Psoas muscle (tissue), 8 donors: ENCODE results near the gene TMED10. TPM values are rescaled to one million over a fixed set of nuclear protein-coding genes. Genes with fewer than 3 reads are reported as not detected.

Source experiments
- ATAC-seq, 4 donors: fragments of 200-7000 bp; cut with Tn5 transposase; one replicate each; pipeline ENCODE4 v1.9.1; 2020; ENCODE audit warnings: moderate library complexity in 3 of 4, mild to moderate bottlenecking in 2 of 4
- DNase-seq, 2 donors: peaks; one replicate each; pipeline ENCODE4 v3.0.0-alpha.2; 2020
- H3K27ac ChIP-seq: fragments of 200-600 bp; one replicate; pipeline ENCODE4 v1.8.0; 2022
- H3K27me3 ChIP-seq, 3 donors: fragments of 200-600 bp in 1 of 3; one replicate each; pipeline versions ENCODE4 v1.6.1 to v1.8.0; 2013 to 2022; ENCODE audit warnings: low read length in 2 of 3, mild to moderate bottlenecking in 2 of 3, moderate library complexity in 1 of 3; ENCODE audit not compliant: insufficient read depth in 3 of 3
- H3K36me3 ChIP-seq, 2 donors: fragments of 200-600 bp in 1 of 2; one replicate each; pipeline versions ENCODE4 v1.6.1 to v1.8.0; 2013 to 2022; ENCODE audit warnings: low read depth in 1 of 2, mild to moderate bottlenecking in 1 of 2, moderate library complexity in 1 of 2; ENCODE audit not compliant: insufficient read depth in 1 of 2
- H3K4me1 ChIP-seq: fragments of 200-600 bp; one replicate; pipeline ENCODE4 v1.8.0; 2022
- H3K4me3 ChIP-seq: fragments of 200-600 bp; one replicate; pipeline ENCODE4 v1.8.0; 2022; ENCODE audit warnings: mild to moderate bottlenecking
- H3K9me3 ChIP-seq: fragments of 200-600 bp; one replicate; pipeline ENCODE4 v1.8.0; 2022
- WGBS, 3 donors: extraction: QIAGEN DNeasy Blood & Tissue Kit; methylation state at CpG; one replicate each; pipeline versions ENCODE4 v1.1.6 to v1.1.7; 2013; 5-methylcytosine and 5-hydroxymethylcytosine counted together
- intact Hi-C, 2 donors: fragments of 100-400 bp; cut with DNase I; formaldehyde crosslinking; loops; one replicate each; pipeline versions ENCODE4 v1.11.0 to v1.14.2; 2022
- polyA plus RNA-seq, 3 donors: library from polyadenylated mRNA; stranded (reverse); fragments of 200-250 nt; gene quantifications; one replicate each; pipeline ENCODE4 v1.2.3, GENCODE V29; 2013
- total RNA-seq, 4 donors: library from RNA; stranded (reverse); fragmentation: NEBNext Ultra II Directional in 2 of 4; extraction: Animal tissue kit (Norgen Biotek cat#: 25700) in 2 of 4; gene quantifications; one replicate each; pipeline versions ENCODE4 v1.2.1 to v1.2.4, GENCODE V29; 2021 to 2023
- TF ChIP-seq, protein P1 (sequence below): fragments of 200-600 bp; IDR thresholded peaks from one replicate; pipeline ENCODE4 v1.8.0; 2022; ENCODE audit warnings: antibody characterized with exemption
- donor health status: healthy with polysubstance abuse.
- donor health status: DM: no; HTN: no; CAD: no; lungs with moderate emphysema.
- donor health status: Bipolar disorder and iron deficiency.
- donor health status: healthy.
- donor health status: DM: yes; HTN: yes; CAD: no.
- donor health status: DM: no; HTN: no; CAD: no.
- donor health status: DM: no; HTN: no; CAD: no.
- donor health status: DM: yes; HTN: yes; CAD: no.

TMED10 gene
- total and polyA plus RNA-seq, 7 donors: 88.2 to 255 (median 146) TPM

- intact Hi-C loops: no loop called here
- TF ChIP-seq, protein P1, sequence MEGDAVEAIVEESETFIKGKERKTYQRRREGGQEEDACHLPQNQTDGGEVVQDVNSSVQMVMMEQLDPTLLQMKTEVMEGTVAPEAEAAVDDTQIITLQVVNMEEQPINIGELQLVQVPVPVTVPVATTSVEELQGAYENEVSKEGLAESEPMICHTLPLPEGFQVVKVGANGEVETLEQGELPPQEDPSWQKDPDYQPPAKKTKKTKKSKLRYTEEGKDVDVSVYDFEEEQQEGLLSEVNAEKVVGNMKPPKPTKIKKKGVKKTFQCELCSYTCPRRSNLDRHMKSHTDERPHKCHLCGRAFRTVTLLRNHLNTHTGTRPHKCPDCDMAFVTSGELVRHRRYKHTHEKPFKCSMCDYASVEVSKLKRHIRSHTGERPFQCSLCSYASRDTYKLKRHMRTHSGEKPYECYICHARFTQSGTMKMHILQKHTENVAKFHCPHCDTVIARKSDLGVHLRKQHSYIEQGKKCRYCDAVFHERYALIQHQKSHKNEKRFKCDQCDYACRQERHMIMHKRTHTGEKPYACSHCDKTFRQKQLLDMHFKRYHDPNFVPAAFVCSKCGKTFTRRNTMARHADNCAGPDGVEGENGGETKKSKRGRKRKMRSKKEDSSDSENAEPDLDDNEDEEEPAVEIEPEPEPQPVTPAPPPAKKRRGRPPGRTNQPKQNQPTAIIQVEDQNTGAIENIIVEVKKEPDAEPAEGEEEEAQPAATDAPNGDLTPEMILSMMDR: no peak
- Histone ChIP-seq H3K27ac (peak overlapping the region; percentile 3), H3K27me3 (no peaks in the 10 kb centered on the region), H3K36me3 (no peaks in the 10 kb centered on the region), H3K4me3 (no peak overlapping the region), H3K9me3 (no peaks in the 10 kb centered on the region), H3K4me1 (peaks cover 13% of the 10 kb centered on the region)
- 22 to 30% (median 23%) methylated on average over 11 of the region's 11 CpGs for WGBS, 3 donors
- DNase-seq (peak; percentile 26 to 69), ATAC-seq (peak; percentile 57 to 81 (median 72))
Observed at GRCh38 chr14:75198291-75198933, 22.0 kb upstream of the TMED10 start.

DNA sequence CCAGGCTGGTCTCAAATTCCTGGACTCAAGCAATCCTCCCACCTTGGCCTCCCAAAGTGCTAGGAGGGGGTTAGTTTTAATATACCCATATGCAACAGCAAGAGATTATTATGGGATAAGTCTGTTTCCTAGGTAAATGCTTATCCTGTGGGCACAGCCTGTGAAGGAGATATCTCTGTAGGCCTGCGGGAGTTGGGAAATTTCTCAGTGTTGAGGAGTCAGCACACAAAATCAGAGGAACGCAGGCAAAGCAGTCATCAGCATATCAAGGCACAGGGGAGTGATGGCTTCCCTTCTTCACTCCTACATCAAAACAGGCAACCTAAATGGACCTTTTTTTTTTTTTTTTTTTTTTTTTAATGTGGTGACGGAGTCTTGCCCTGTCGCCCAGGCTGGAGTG, 20.9 kb upstream of the TMED10 start:
- Histone ChIP-seq H3K9me3 (no peaks in the 10 kb centered on the region), H3K27me3 (no peaks in the 10 kb centered on the region), H3K27ac (no peak overlapping the region), H3K36me3 (no peaks in the 10 kb centered on the region), H3K4me1 (peaks cover 13% of the 10 kb centered on the region), H3K4me3 (no peak overlapping the region)
- intact Hi-C loops: no loop called here
- no peak for DNase-seq
- 99 to 100% (median 99%) methylated on average over 4 of the region's 4 CpGs for WGBS, 3 donors
- no peak for ATAC-seq
- TF ChIP-seq, protein P1: no peak

- WGBS, 3 donors: 85 to 93% (median 85%) methylated on average over 4 of the region's 4 CpGs
- peak in 1 of 4 donors; percentile 19 for ATAC-seq
Observed at GRCh38 chr14:75196468-75196867, 20.1 kb upstream of the TMED10 start.

GRCh38 chr14:75196064-75196463, 19.7 kb upstream of the TMED10 start:
- no peaks in the 10 kb centered on the region for H3K36me3 ChIP-seq
- no peaks in the 10 kb centered on the region for H3K9me3 ChIP-seq
- no peak overlapping the region for H3K27ac ChIP-seq
- ATAC-seq (no peak), DNase-seq (no peak)
- H3K4me3 ChIP-seq: no peak overlapping the region
- intact Hi-C loops: no loop called here
- peaks cover 13% of the 10 kb centered on the region for H3K4me1 ChIP-seq
- TF ChIP-seq, protein P1: no peak
- WGBS, 3 donors: 93 to 100% (median 98%) methylated on average over 3 of the region's 3 CpGs
- H3K27me3 ChIP-seq: no peaks in the 10 kb centered on the region

More at GRCh38 chr14:75196468-75196867, 20.1 kb upstream of the TMED10 start:
- H3K4me3 ChIP-seq: no peak overlapping the region
- no peaks in the 10 kb centered on the region for H3K9me3 ChIP-seq
- no peak overlapping the region for H3K27ac ChIP-seq
- TF ChIP-seq, protein P1: no peak
- no peaks in the 10 kb centered on the region for H3K27me3 ChIP-seq
- intact Hi-C loops: no loop called here
- no peaks in the 10 kb centered on the region for H3K36me3 ChIP-seq
- peaks cover 13% of the 10 kb centered on the region for H3K4me1 ChIP-seq
- no peak for DNase-seq

DNA sequence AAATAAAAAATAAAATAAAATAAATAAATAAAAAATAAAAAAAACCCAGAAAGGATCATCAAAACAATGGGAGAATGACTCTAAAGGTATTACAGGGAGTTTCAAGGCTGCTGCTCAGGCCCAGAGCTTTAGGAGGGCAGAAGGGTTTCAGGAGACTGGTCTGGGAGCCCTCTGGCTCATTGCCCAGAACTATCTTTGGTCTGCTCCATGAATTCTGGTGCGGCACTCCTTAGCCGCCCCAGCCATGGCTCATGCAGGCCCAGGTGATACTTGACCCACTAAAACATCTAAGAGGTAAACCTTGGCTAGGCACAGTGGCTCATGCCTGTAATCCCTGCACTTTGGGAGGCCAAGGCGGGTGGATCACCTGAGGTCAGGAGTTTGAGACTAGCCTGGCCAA, 14.7 kb upstream of the TMED10 start:
- peak in 2 of 4 donors; percentile 55 to 66 for ATAC-seq
- no peak for DNase-seq
- intact Hi-C loops: no loop called here
- H3K4me1 ChIP-seq: no peaks in the 10 kb centered on the region
- H3K27ac ChIP-seq: no peak overlapping the region
- no peak overlapping the region for H3K4me3 ChIP-seq
- WGBS, 3 donors: 60 to 68% (median 64%) methylated on average over 3 of the region's 3 CpGs
- H3K9me3 ChIP-seq: no peaks in the 10 kb centered on the region
- TF ChIP-seq, protein P1: no peak
- no peaks in the 10 kb centered on the region for H3K27me3 ChIP-seq
- no peaks in the 10 kb centered on the region for H3K36me3 ChIP-seq
